ENCODE results near the gene SCN5A. TPM values are rescaled to one million over a fixed set of nuclear protein-coding genes. Genes with fewer than 3 reads are reported as not detected.

SCN5A gene
- total RNA-seq, 1 experiment from 2014 or later, result 0.69 TPM

- H3K27me3 ChIP-seq (ENCODE audit: control insufficient read depth, insufficient read depth, low read length), result no peaks in the 10 kb centered on the region
- H3K4me1 ChIP-seq (ENCODE audit: control insufficient read depth, insufficient read depth, low read length), result no peaks in the 10 kb centered on the region
- no TSS peak for BruUV-seq (replicated peaks)
- H3K27ac ChIP-seq (ENCODE audit: low read length), result no peak overlapping the region
- DNase-seq (ENCODE audit: low read depth, low spot score) (no peak), ATAC-seq (no peak)
- H3K36me3 ChIP-seq (ENCODE audit: control insufficient read depth, insufficient read depth, low read length), result no peaks in the 10 kb centered on the region
- no peaks in the 10 kb centered on the region for H3K9me3 ChIP-seq (ENCODE audit: control insufficient read depth, insufficient read depth, low read depth, low read length)
- TF ChIP-seq SIN3A (IDR thresholded peaks at IDR 0.05; ENCODE audit: borderline replicate concordance, insufficient read depth, low read depth, low read length) (no peak), TCF7L2 (IDR thresholded peaks at IDR 0.05; ENCODE audit: low read depth, low read length) (no peak), CTCF (IDR thresholded peaks at IDR 0.05) (no peak), POLR2AphosphoS5 (IDR thresholded peaks at IDR 0.05; ENCODE audit: low read depth, low read length) (no peak)
- TF ChIP-seq, protein P1, sequence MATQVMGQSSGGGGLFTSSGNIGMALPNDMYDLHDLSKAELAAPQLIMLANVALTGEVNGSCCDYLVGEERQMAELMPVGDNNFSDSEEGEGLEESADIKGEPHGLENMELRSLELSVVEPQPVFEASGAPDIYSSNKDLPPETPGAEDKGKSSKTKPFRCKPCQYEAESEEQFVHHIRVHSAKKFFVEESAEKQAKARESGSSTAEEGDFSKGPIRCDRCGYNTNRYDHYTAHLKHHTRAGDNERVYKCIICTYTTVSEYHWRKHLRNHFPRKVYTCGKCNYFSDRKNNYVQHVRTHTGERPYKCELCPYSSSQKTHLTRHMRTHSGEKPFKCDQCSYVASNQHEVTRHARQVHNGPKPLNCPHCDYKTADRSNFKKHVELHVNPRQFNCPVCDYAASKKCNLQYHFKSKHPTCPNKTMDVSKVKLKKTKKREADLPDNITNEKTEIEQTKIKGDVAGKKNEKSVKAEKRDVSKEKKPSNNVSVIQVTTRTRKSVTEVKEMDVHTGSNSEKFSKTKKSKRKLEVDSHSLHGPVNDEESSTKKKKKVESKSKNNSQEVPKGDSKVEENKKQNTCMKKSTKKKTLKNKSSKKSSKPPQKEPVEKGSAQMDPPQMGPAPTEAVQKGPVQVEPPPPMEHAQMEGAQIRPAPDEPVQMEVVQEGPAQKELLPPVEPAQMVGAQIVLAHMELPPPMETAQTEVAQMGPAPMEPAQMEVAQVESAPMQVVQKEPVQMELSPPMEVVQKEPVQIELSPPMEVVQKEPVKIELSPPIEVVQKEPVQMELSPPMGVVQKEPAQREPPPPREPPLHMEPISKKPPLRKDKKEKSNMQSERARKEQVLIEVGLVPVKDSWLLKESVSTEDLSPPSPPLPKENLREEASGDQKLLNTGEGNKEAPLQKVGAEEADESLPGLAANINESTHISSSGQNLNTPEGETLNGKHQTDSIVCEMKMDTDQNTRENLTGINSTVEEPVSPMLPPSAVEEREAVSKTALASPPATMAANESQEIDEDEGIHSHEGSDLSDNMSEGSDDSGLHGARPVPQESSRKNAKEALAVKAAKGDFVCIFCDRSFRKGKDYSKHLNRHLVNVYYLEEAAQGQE (IDR thresholded peaks at IDR 0.05; ENCODE audit: insufficient read depth in 1 of 2, low read depth in 2 of 2, low read length in 1 of 2), result no peak
- POLR2A ChIA-PET, result no interaction called here
- in situ Hi-C loops (cut with HindIII; ENCODE audit: low pct_unique_long_range_greater_than_20kb, low sequenced_read_pairs), result no loop called here
- no peak overlapping the region for H3K4me3 ChIP-seq (ENCODE audit: low read depth in 2 of 2, low read length in 2 of 2)
- intact Hi-C loops (cut with micrococcal nuclease; ENCODE audit: unreplicated experiment), result no loop called here
- CTCF ChIA-PET, result no interaction called here
These were observed 97.1 kb downstream of the SCN5A start for GRCh38 chr3:38552364-38552763.

GRCh38 chr3:38551026-38551832 is 98.3 kb downstream of the SCN5A start:
- POLR2A ChIA-PET, result no interaction called here
- TF ChIP-seq POLR2AphosphoS5 (IDR thresholded peaks at IDR 0.05; ENCODE audit: low read depth, low read length), result no peak
- no peak for TF ChIP-seq SIN3A (IDR thresholded peaks at IDR 0.05; ENCODE audit: borderline replicate concordance, insufficient read depth, low read depth, low read length)
- TF ChIP-seq, protein P1 (IDR thresholded peaks at IDR 0.05; ENCODE audit: insufficient read depth in 1 of 2, low read depth in 2 of 2, low read length in 1 of 2), result no peak
- TF ChIP-seq CTCF (IDR thresholded peaks at IDR 0.05), result no peak
- TF ChIP-seq TCF7L2 (IDR thresholded peaks at IDR 0.05; ENCODE audit: low read depth, low read length), result no peak
- Histone ChIP-seq H3K4me1 (ENCODE audit: control insufficient read depth, insufficient read depth, low read length) (no peaks in the 10 kb centered on the region), H3K27ac (ENCODE audit: low read length) (no peak overlapping the region), H3K36me3 (ENCODE audit: control insufficient read depth, insufficient read depth, low read length) (no peaks in the 10 kb centered on the region), H3K4me3 (ENCODE audit: low read depth in 2 of 2, low read length in 2 of 2) (no peak overlapping the region), H3K9me3 (ENCODE audit: control insufficient read depth, insufficient read depth, low read depth, low read length) (no peaks in the 10 kb centered on the region), H3K27me3 (ENCODE audit: control insufficient read depth, insufficient read depth, low read length) (no peaks in the 10 kb centered on the region)
- no peak for ATAC-seq
- CTCF ChIA-PET, result no interaction called here
- in situ Hi-C loops (cut with HindIII; ENCODE audit: low pct_unique_long_range_greater_than_20kb, low sequenced_read_pairs) (no loop called here), intact Hi-C loops (cut with micrococcal nuclease; ENCODE audit: unreplicated experiment) (no loop called here)
- BruUV-seq (replicated peaks), result no TSS peak
- no peak for DNase-seq (ENCODE audit: low read depth, low spot score)

All from Panc1 (cell line).